Measurements from ENCODE around the gene TMEM50B. TPM values are rescaled to one million over a fixed set of nuclear protein-coding genes. Genes with fewer than 3 reads are reported as not detected.

TMEM50B gene
- total RNA-seq, 1 donor from 2014 or later, result 31.0 TPM

GRCh38 chr21:33444499-33444898 lies 35.3 kb downstream of the TMEM50B start:
- TF ChIP-seq, protein P1, sequence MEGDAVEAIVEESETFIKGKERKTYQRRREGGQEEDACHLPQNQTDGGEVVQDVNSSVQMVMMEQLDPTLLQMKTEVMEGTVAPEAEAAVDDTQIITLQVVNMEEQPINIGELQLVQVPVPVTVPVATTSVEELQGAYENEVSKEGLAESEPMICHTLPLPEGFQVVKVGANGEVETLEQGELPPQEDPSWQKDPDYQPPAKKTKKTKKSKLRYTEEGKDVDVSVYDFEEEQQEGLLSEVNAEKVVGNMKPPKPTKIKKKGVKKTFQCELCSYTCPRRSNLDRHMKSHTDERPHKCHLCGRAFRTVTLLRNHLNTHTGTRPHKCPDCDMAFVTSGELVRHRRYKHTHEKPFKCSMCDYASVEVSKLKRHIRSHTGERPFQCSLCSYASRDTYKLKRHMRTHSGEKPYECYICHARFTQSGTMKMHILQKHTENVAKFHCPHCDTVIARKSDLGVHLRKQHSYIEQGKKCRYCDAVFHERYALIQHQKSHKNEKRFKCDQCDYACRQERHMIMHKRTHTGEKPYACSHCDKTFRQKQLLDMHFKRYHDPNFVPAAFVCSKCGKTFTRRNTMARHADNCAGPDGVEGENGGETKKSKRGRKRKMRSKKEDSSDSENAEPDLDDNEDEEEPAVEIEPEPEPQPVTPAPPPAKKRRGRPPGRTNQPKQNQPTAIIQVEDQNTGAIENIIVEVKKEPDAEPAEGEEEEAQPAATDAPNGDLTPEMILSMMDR (IDR thresholded peaks at IDR 0.05), result no peak
- Mint-ChIP-seq H3K4me1 (ENCODE audit: low read depth) (peaks cover 26% of the 10 kb centered on the region), H3K36me3 (ENCODE audit: low read depth) (peaks cover 2% of the 10 kb centered on the region), H3K27me3 (ENCODE audit: low read depth) (no peaks in the 10 kb centered on the region), H3K9me3 (ENCODE audit: low read depth) (no peaks in the 10 kb centered on the region), H3K4me3 (ENCODE audit: unreplicated experiment) (no peak overlapping the region), H3K27ac (ENCODE audit: unreplicated experiment) (peak overlapping the region; percentile 63)
- no peak for DNase-seq (ENCODE audit: low spot score)

- peak overlapping the region; percentile 93 for H3K27ac Mint-ChIP-seq (ENCODE audit: unreplicated experiment)
- TF ChIP-seq, protein P1 (IDR thresholded peaks at IDR 0.05), result no peak
- peaks cover 3% of the 10 kb centered on the region for H3K36me3 Mint-ChIP-seq (ENCODE audit: low read depth)
- no peaks in the 10 kb centered on the region for H3K9me3 Mint-ChIP-seq (ENCODE audit: low read depth)
- H3K4me3 Mint-ChIP-seq (ENCODE audit: unreplicated experiment), result no peak overlapping the region
- DNase-seq (ENCODE audit: low spot score), result no peak
- H3K27me3 Mint-ChIP-seq (ENCODE audit: low read depth), result no peaks in the 10 kb centered on the region
- H3K4me1 Mint-ChIP-seq (ENCODE audit: low read depth), result peaks cover 26% of the 10 kb centered on the region
Measured at GRCh38 chr21:33443194-33443593, 36.6 kb downstream of the TMEM50B start.

- Mint-ChIP-seq H3K27me3 (ENCODE audit: low read depth) (no peaks in the 10 kb centered on the region), H3K4me1 (ENCODE audit: low read depth) (peaks cover 26% of the 10 kb centered on the region), H3K4me3 (ENCODE audit: unreplicated experiment) (no peak overlapping the region), H3K36me3 (ENCODE audit: low read depth) (peaks cover 5% of the 10 kb centered on the region), H3K9me3 (ENCODE audit: low read depth) (no peaks in the 10 kb centered on the region), H3K27ac (ENCODE audit: unreplicated experiment) (peak overlapping the region; percentile 93)
- DNase-seq (ENCODE audit: low spot score), result no peak
- TF ChIP-seq, protein P1 (IDR thresholded peaks at IDR 0.05), result no peak
Measured at GRCh38 chr21:33441489-33442477, 38.0 kb downstream of the TMEM50B start.

GRCh38 chr21:33437140-33437539 lies 42.6 kb downstream of the TMEM50B start:
- Mint-ChIP-seq H3K27ac (ENCODE audit: unreplicated experiment) (no peak overlapping the region), H3K4me3 (ENCODE audit: unreplicated experiment) (no peak overlapping the region), H3K27me3 (ENCODE audit: low read depth) (no peaks in the 10 kb centered on the region), H3K4me1 (ENCODE audit: low read depth) (peaks cover 40% of the 10 kb centered on the region), H3K9me3 (ENCODE audit: low read depth) (no peaks in the 10 kb centered on the region), H3K36me3 (ENCODE audit: low read depth) (peaks cover 28% of the 10 kb centered on the region)
- TF ChIP-seq, protein P1 (IDR thresholded peaks at IDR 0.05), result no peak
- DNase-seq (ENCODE audit: low spot score), result no peak

DNA sequence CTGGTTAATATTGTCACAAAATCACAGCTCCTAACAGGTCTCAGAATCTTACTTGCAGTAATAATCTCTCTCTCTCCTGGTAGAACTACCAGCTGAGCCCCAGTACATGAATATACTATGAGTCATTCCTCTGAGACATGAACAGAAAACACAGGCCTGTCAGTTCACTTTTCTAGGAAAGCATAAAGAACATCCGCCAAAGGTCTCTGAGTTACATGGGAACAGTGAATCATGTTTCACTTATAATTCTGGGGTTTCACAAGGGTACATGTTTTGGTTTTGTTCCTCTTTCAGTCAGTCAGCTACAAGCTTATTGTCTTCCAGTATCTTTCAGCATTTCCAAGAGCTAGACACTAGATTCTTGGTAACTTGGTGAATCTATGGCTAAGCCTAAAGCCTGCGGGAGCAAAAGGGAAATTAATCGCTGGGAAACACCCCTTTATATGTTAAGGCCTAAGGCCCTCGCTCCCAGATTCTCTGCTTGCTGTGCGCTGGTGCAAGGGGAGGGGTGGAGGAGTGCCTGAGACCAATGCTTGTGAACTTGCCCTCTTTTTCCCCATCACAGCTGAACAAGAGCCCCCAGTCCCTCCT lies 44.9 kb downstream of the TMEM50B start:
- Mint-ChIP-seq H3K9me3 (ENCODE audit: low read depth) (no peaks in the 10 kb centered on the region), H3K4me3 (ENCODE audit: unreplicated experiment) (no peak overlapping the region), H3K36me3 (ENCODE audit: low read depth) (peaks cover 35% of the 10 kb centered on the region), H3K27me3 (ENCODE audit: low read depth) (no peaks in the 10 kb centered on the region), H3K4me1 (ENCODE audit: low read depth) (peaks cover 31% of the 10 kb centered on the region), H3K27ac (ENCODE audit: unreplicated experiment) (peak overlapping the region; percentile 93)
- DNase-seq (ENCODE audit: low spot score), result no peak
- TF ChIP-seq, protein P1 (IDR thresholded peaks at IDR 0.05), result no peak
